HG03060 (cell line): Measurements from ENCODE around the gene FAHD1.

ENCODE experiments used
- ATAC-seq: cut with Tn5 transposase; IDR thresholded peaks from one replicate; pipeline ENCODE4 v1.9.1; 2021; ENCODE audit warnings: low read depth, moderate number of reproducible peaks; ENCODE audit not compliant: unreplicated experiment

Gene FAHD1

DNA sequence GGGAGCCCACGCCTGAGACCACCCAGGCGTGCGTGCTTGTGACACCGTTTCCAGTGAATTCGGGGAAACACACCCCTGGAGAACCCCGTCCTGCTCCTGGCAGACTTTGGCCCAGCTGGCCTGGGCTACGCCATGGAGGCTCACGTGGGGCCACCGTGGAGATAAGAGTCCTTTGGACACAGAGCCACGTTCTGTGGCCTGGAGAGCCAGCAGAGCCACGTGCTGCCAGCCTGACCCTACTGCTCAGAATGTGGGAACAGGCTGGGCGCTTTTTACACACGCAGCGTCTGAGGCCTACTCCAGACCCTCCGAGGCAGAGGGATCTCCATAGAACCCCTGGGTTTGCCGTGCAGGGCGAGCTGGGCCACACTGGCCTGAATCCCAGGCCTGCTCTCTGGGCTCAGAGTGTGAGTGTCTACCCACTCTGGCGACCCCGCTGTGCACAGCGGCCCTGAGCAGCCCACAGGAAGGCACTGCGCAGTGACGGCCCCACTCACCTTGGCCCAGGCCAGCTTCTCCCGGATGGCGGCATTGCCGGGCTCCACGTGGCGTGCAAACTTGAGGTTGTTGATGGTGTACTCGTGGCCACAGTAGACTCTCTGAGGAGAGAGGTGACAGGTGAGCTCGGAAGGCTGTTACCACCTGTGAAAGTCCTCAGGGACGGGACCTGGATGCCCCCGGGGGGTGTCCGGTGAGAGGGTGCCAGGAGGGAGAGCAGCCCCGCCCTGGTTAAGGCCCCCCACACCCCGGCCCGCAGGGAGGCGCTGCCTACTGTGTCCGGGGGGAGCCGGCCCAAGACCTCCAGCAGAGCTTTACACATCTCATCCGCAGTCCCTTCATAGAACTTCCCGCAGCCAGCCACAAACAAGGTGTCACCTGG, 10.4 kb upstream of the FAHD1 start:
- no peak for ATAC-seq

DNA sequence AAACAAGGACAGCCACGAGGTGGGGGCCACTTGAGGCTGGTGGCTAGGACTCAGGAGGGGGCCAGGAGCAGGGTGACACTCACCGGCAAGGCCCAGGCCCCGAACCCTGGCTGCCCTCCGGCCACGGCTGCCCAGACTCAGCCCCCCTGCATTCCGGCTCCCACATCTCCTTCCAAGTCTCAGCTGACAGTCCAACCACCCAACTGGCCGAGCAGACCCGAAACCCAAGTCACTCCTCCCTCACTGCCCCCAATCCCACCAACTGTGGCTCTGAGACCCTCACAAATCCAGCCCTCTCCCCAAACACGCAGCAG, 9.8 kb upstream of the FAHD1 start:
- ATAC-seq: no peak

DNA sequence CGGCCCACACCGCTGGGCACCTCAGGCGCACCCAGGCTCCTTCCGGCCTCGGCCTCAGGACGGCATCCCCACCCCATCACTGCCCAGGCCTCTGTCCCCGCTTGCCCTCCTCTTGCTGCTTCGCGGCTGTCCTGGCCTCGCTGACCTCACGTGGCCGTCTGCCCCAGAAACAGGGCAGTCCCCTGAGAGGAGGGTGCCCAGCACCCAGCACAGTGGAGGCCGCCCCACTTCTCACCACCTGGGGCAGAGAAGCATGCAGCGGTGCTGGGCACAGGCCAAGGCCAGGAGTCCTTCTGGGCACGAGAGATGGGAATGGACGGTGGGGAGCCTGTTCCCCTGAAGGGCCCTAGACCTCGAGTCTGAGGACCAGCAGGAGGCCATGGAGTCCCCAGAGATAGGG, 9.3 kb upstream of the FAHD1 start:
- no peak for ATAC-seq

DNA sequence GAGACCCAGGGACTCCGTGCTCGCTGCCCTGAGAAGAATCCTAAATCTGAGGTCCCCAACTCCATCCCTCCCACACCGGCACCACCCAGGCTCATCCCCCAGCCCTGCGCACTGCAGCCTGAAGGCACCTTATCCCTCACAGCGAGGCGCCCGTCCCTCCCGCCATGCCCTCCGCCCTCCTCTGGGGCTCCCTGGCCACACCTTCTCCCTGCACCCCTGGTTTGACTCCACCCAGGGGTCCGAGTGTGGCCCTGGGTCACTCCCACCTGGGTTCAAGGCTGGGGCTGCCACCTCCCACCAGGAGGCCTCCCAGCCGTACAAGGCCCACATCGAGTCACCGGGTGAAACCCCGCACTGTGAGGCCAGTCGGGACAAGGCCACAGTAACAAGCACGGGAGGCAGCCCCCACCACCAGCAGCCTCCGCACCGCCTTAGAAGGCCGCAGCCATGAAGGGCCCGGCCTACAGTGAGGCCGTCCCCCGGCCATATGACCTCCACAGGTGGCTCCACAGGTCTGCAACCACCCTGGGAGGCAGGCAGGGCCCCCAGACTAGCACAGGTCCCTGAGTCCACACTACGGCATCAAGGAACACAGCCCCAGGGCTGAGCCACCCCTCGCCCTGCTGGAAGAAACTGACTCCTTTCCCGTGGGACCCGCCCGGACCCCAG, 8.7 kb upstream of the FAHD1 start:
- no peak for ATAC-seq

DNA sequence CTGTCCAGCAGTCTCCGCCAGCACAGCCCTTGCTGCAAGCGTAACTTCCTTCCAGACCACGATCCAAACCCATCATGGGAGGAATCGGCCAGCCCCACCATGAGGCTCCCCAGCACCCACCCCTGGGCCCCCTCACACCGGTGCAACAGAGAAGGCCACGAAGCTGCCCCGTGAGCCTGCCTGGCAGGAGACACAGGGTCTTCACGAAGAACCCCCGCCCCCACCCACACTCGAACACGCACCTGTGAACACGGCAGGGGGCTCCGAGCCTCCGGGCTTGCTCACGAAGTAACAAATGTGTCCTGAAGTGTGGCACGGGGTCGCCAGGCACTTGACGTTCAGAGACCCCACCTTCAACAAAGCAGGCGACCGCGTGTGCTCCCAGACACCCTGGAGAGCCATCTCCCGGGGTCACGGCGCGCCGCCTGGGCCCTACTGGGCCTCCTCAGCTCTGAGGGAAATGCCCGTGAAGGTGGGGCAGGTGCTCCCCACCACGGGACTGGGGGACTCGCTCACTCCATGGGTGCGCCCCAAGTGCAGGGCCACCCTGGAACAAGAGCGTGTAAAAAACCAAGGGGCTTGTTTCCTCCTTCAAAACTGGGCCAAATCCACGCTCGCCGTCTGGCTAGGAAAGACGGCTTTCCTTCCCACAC, 8.0 kb upstream of the FAHD1 start:
- ATAC-seq: no peak

DNA sequence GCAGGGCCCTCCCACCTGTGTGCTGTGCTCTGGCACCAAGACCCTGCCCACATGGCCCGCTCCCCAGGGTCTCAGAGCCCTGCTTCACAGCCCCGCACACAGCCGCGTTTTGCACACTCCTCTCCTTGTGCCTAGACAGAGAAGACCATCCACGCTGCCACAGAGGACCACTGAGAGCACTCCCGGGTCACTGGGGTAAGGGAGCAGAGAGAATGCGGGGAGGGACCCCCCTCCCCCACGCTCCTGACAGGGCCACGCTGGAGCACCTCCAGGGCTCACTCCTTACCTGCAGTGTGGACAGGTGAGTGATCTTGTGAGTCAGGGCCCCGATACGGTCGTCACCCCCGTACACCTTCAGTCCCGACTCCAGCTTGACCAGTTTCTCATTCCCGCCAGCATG, 7.4 kb upstream of the FAHD1 start:
- ATAC-seq: no peak

DNA sequence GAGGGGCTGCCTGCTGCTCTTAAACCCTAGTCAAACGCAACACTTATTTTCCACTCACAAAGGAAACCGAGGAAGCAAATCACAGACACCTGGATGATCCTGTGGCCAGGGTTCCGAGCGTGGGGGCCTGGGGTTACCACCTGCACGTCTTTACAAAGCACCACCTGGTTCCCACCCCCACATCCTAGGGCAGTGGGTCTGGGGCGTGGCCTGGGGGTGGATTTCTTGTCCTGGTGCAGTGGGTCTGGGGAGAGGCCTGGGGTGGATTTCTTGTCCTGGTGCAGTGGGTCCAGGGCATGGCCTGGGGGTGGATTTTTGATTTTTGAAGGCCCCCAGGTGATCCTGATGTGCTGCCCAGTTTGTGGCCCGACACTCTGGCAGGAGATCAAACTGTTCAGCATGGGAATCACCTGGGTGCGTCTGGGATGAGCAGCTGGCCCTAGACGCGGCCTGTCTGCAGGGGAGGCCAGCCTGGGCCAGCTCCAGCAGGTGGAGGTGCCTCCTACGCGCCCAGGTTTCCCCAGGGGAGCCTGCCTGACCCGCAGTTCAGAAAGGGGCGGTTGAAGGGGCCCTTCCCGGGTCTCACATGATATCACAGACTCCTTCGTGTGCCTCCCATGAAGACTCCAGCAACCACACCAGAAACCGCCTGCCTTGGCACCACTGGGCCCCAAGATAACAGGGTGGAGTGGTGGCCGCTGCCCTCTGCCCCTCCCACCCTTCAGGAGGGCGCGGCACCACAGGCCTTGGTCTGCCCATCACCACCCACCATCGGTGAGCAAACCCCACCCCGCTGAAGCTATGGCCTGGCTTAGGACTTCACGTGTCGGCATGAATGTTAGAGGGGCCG, 6.7 kb upstream of the FAHD1 start:
- no peak for ATAC-seq

DNA sequence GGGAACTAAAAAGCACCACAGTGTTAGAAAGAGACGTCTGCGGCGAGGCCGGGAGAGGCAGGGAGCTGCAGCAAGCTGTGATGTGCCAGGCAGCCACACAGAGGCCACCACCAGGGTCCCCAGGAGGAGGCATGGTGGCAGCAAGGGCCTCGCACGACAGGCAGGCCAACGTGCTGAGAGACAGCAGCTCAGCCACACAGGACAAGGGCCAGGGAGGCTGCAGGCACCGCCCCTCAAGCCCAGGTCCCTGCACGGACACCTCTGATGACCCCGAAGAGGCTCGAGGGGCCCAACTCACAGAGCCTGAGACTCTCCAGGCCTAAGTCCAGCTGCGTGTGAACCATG, 6.1 kb upstream of the FAHD1 start:
- no peak for ATAC-seq

DNA sequence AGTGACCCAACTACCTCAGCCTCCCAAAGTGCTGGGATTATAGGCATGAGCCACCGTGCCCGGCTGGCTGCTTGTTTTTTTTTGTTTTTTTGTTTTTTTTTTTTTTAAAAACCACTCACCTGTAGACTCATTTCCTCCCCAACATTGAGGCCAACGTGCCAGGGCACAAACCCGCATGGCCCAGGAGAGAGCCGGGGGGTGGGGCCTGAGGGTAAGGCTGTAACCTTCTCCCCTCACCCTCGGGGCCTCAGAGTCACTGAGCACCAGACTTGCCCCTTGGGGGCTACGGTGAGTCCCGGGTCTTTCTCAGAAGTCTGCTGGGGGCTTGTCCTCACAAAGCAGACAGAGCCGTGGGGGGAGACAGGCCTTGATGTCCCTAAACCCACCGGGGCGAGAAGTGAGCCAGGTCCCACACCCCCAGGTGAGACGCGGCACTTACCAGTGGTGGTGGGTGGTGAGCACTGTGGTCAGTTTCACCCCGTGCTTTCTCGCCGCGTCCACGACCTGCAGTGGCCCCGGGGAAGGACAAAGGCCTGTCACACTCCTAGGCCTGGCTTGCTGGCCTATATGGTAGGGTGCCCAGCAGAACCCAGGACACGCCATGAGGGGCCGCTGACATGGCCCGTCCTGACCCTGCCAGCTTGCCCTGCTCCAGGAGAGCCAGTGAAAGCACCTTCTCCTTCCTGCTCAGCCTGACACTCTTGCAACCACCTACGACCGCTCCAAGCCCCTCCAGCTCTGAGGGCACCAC, 5.0 kb upstream of the FAHD1 start:
- no peak for ATAC-seq

DNA sequence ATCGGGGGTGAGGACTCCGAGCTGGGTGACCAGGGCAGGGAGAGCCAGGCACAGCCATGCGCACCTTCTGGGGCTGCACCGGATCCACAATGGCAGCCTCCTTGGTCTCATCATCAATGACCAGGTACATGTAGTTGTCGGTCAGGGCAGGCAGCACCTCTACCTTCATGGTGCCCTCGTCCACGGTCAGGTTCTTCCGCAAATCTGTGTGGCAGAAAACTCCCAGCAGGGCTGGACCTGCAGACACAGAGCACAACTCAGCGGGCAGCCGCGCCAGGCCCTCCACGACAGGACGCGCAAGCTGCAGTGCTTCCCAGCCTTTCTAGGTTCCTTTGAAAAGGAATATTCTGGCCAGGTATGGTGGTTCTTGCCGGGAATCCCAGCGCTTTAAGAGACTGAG, 4.2 kb upstream of the FAHD1 start:
- ATAC-seq: no peak

DNA sequence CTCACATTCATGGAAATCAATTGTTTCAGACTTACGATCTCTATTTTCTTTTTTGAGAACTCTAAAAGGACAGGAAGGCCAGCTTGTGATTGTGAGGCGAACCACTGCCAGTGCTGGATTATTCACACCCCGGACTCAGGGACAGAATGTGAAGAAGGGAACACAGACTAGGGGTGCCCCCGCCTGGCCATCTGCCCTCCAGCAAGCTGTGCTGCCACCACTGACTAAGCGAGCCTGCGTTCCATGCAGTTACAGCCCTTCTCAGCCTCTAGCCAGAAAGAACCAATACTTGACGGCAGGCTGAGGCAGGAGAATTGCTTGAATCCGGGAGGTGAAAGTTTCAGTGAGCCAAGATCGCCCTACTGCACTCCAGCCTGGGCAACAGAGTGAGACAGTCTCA, 3.2 kb upstream of the FAHD1 start:
- no peak for ATAC-seq

DNA sequence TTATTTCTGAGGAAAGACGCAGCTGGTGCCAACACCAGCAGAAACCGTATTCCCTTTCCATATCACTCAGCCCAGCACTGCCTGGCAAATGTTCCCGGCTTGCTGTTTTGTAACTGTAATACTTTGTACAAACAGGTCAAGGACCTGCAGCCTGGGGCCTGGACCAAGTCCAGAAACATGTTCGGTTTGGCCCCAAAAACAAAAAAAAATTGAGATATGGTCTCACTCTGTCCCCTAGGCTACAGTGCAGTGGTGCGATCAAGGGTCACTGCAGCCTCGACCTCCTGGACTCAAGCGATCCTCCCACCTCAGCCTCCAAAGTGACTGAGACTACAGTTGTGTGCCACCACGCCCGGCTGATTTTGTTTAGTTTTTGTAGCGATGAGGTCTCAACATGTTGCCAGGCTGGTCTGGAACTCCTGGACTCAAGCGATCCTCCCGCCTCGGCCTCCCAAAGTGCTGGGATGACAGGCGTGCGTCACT, 1.6 kb upstream of the FAHD1 start:
- ATAC-seq: no peak

DNA sequence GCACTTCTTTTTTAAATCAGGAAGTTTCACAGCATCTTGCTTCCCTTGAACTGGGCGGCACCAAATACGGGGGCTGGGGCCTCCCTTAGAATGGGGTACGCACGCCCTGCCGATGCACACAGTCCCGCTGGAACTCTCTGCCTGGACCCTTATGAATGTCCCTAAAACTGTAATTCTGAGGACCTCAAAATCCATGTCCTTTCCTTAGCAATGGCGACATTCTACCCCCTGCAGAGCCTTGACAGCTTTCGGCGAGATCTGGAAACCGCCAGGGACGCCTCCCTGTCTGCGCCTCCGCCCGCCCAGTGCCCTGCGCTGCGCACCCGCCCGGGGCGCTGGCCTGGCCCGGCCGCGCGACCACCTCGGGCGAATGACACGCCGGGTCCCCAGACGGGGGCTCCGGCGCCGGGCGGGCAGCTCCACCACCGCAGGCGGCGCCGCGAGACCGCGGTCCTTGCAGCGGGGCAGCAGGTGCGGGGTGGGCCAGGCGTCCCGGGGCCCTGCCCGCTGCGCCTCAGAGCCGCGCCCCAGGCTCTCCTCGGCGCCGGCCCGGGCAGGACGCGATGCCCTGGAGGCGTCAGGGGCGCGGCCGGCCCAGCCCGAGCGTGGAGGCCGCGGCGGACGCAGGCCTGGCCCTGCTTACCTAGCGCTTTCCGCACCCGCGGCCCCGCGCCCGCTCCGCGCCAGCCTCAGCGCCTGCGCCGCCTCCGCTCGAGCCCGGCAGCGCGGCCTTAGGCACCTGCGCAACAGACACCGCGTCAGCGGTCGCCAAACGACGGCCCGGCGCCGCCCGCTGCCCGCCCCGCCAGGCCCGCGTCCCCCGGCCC, 929 bp upstream of the FAHD1 start:
- peak; percentile 20 for ATAC-seq

DNA sequence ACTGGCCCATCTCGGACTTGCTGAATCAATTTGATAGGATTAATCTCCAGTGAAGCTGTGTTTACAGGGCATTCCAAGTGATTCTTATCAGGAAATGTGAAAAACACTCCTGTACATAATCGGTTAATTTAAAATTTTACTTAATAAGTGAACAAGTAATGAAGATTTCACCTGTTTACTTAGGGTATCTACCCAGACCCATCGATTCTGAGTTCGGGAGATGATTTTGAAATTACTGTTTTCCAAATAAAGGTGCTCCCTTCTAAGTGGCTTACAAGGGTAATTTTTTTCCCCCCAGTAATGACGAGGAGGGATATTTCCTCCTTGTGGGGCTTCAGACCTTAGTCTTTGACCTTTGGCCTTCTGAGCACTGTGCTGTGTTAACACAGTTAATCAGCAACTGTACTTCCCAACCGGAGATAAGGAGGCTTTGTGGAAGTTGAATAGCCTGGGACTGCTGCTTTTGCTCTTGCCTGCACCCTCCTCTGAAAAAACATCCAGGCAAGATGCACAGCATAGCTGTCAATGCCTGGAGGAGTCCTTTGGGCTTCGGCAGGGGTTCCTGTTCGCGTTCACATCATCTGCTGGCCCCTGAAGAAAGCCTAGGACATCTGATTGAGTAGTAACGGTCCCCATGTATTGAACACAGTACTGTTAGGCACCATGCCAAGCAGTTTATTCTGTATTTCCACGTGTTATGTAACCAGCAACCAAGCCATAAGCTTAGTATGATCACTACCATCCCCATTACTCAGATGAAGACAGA, 1.8 kb downstream of the FAHD1 start:
- ATAC-seq: no peak

DNA sequence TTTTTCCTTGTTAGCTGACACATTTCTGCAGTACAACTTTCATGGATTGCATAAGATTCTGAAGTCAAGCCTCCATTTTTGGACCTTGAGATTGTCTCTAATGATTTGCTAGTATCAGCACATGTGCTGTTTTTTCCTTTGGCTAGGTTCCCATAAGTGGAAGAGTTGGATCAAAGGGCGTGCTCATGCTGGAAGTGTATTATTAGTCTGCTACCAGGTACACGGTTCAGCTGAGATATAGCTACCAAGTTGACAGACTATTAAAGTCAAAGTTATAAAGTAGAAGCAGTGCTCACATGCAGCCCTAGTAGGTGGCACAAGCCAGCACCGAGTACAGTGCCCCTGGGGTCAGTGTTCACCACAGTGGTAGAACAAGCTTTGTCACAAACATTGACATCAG, 3.2 kb downstream of the FAHD1 start:
- no peak for ATAC-seq

DNA sequence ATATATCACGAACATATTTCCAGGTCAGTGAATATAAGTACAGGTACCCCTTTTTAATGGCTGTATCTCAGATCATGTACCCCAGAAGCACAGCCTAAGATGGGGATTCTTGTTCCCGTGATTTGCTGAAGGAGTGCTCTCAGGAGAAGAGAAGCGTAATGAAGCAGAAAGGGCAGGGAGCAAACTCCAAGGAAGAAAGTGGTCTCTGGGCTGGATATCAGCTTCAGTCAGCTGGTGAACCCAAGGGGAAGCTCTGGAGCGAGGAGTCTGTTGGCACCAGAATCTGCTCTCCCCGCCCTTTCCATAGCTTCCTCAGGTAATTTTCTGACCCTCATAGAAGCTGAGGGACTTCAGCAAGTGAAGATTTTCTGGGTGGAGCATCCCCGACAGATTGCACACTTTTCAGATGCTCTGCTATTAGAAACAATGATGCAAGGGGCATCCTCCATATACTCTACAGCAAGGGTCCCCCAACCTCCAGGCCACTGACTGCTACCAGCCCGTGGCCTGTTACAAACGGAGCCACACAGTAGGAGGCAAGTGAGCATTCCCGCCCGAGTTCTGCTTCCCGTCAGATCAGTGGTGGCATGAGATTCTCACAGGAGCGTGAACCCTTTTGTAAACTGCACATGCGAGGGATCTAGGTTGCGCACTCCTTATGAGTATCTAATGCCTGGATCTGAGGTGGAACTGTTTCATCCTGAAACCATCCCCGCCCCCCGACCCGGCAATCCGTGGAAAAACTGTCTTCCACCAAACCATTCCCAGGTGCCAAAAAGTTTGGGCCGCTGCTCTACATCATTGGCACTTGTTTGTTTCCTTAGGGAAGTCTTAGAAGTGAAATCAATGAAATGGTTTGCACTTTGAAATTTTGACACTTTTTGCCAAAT, 4.4 kb downstream of the FAHD1 start:
- no peak for ATAC-seq

DNA sequence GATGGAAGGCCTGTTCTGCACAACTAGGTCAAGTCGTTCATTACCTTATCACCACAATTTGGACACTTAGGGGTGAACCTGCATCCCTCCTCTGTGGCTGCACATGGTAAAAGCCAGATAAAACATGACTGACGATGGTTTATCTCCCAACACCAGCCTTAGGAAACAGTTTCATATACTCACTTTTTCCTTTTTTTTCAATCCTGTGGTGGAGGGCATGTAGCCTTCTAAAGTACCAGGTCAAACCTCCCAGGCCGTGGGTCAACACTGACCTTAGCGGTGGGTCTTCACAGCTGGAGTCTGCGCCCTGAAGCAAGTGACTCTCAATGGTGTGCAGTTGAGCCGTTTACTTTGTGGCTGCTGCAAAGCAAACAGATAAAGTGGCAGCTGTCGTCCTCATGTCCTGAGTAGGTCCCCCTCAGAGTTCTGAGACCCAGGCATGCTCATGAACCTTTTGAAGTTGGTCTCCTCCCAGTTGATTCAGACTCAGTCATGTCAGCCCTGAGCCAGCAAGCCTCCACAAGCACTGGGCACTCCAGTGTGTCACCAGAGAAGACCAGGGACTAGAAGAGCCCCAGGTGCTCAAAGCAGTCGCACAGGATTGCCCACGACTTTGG, 5.9 kb downstream of the FAHD1 start:
- ATAC-seq: no peak
